ENCODE measurements around the gene SH3BP5.

Gene SH3BP5

DNA sequence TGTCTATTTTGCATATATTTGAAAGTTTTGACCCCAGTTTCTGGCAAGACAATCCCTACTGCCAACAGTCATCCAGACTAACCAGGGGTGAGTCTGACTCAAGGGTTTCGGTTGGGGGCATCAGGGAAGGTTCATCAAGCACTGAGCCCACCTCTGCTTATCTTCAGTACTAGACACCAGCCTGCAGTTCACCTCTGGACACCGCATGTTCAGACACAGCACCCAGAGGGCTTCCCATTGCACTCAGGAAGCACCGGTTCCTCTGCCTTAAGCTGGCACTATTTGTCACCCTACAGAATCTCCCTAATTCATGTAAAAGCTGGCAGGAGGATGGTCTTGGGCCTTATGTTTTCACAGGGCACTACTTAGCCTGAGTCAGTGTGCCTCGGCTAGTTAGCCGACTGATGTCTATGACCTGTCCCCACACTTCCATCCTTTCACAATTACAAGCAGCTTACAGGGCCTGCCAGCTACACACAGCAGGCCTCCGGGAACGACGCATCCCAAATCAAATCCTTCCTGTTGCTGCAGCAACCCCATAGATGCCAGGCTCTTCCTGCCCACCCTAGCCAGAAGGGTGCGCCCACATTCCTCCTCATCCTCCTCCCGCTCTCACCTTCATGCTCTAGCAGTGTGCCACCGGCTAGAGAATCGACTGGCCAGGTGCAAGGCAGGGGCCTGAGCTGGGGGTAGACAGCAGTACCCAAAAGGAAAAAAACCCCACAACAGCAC, 52.5 kb downstream of the SH3BP5 start:
- DNase-seq (ENCODE audit: insufficient read length, low spot score), result no peak
- no peak for FAIRE-seq

DNA sequence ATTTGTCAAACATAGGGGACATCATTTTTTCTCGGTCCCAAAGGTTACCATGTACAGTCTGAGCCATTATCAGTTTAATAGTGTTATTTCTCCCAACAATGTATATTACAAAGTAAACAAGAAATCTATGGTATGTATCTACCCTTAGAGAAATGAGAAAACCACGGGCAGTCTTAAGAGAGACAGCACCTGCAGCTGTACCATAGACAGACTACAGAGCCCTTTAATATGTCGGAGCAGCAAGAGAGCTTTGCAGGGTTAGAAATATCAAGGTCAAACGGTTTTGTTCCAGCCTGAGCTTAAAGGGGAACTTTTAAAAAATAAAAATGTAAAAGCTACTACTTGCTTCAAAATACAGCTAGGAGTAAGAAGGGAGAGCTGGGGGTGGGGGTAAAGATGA, 53.2 kb downstream of the SH3BP5 start:
- FAIRE-seq, result no peak
- DNase-seq (ENCODE audit: insufficient read length, low spot score), result no peak

- no peak for FAIRE-seq
Measured at GRCh38 chr3:15277861-15278500, 54.4 kb downstream of the SH3BP5 start.

DNA sequence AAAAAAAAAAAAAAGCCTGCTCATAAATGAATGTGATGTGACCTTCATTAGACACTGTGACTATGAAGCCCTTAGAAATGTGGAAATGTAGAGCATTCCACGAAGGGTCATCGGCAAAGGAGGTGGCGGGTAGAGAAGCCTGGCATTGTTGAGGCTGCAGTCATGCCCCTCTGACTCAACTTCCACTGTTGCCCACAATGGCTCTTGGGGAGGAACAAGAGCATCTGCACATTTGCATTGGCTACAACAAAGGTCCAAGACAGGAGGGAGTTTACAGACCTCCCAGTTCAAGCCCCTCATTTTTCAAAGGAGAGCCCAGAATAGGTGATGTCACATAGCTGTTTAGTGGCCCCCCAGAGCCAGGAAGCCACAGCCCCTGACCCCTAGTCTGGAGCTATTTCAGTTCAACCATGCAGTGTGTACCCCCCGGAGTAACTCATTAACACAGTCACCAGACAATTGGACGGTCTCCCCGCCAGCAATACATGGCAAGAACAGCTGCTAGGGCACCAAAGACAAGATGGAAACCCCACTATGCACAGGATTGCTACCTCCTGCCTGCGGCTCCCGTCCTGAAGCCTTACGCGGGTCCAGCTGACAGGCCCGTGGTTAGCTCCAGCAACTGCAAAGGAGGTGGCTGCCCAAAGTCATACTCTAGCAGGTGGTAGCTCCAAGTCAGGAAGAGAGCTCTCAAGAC, 56.2 kb downstream of the SH3BP5 start:
- no peak for FAIRE-seq
- DNase-seq (ENCODE audit: insufficient read length, low spot score), result no peak

More at GRCh38 chr3:15277861-15278500, 54.4 kb downstream of the SH3BP5 start:
- no peak for DNase-seq (ENCODE audit: insufficient read length, low spot score)

DNA sequence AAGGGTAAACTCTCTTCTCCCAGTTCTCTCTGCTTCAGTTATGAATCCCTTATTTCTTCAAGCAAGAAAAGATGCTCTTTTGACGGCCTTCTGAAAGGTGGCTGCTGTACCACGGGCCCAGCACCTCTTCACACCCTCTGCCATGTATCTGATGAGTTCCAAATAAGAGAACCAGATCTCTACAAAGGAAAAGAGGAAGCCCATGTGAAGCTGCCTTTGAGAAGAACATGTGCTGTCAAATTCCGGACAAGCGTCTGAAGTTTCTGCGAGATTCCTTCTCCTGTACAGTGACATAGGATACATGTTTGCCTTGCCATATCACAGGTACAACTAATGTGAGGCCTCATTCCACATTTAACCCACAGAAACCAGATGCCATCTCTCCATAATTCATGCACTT, 59.2 kb downstream of the SH3BP5 start:
- FAIRE-seq, result no peak
- DNase-seq (ENCODE audit: insufficient read length, low spot score), result no peak

DNA sequence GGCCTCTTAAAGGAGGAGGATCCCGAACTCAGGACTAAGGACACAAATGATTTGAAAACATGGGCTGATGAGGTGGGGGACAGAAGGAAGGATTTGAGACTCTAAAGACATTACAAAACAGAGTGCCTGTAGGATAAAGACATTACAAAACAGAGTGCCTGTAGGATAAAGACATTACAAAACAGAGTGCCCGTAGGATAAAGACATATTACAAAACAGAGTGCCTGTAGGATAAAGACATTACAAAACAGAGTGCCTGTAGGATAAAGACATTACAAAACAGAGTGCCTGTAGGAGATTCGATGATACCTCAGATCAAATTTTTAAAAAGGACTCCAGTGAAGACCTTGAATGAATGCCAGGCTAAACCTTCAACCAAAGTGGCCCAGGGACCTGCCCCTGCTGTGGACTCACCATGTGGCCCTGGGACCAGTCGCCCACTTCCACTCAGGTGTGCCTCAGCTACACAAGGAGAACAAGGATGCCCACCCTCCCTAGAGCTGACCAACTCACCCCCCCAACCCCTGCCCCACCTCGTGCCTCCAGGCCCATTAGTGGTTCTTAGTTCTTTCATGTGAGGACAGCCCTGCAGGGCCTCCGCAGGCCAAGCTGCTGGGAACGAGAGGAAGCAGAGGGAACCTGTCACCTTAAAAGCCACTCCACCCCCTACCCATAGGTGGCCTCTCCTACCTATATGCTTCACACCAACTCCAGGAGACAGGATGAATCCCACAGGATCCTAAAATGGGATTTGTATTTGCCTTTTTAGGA, 59.8 kb downstream of the SH3BP5 start:
- DNase-seq (ENCODE audit: insufficient read length, low spot score) (no peak), FAIRE-seq (no peak)

DNA sequence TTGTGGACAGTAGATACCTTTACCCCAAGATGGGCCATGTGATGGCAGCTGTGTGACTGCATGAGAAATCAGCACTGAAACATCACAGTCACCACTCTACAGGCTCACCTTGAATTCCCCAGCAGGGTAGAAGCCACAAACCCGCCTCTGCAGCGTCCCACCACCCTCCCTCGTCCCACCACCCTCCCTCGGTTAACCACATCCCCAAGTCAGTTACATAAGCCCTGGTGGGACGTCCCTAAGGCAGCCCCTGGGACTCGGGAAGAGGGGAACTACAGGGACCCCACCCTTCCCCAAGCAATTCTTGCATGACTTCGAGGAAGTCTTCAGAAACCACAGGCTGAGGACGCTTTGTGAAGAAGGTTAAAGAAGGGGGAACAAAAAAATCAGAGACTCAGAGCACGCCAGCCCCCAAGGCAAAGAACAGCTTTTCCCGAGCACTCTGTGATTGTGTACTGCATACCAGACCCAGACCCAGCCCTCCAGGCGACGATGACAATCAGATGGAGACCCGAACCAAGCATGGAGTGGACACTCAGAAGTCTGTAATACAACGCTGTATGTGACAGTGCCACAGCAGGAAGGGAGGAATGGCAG, 60.5 kb downstream of the SH3BP5 start:
- FAIRE-seq, result no peak
- no peak for DNase-seq (ENCODE audit: insufficient read length, low spot score)

- FAIRE-seq (no peak), DNase-seq (ENCODE audit: insufficient read length, low spot score) (no peak)
Measured at GRCh38 chr3:15271030-15271429, 61.4 kb downstream of the SH3BP5 start.

- FAIRE-seq, result peak; percentile 91
Measured at GRCh38 chr3:15269091-15269989, 63.0 kb downstream of the SH3BP5 start.

GRCh38 chr3:15268033-15268631, 64.3 kb downstream of the SH3BP5 start:
- FAIRE-seq, result no peak
- DNase-seq (ENCODE audit: insufficient read length, low spot score), result peak; percentile 87

More at GRCh38 chr3:15269091-15269989, 63.0 kb downstream of the SH3BP5 start:
- peak; percentile 98 for DNase-seq (ENCODE audit: insufficient read length, low spot score)

- FAIRE-seq (no peak), DNase-seq (ENCODE audit: insufficient read length, low spot score) (no peak)
Measured at GRCh38 chr3:15267502-15267901, 64.9 kb downstream of the SH3BP5 start.

DNA sequence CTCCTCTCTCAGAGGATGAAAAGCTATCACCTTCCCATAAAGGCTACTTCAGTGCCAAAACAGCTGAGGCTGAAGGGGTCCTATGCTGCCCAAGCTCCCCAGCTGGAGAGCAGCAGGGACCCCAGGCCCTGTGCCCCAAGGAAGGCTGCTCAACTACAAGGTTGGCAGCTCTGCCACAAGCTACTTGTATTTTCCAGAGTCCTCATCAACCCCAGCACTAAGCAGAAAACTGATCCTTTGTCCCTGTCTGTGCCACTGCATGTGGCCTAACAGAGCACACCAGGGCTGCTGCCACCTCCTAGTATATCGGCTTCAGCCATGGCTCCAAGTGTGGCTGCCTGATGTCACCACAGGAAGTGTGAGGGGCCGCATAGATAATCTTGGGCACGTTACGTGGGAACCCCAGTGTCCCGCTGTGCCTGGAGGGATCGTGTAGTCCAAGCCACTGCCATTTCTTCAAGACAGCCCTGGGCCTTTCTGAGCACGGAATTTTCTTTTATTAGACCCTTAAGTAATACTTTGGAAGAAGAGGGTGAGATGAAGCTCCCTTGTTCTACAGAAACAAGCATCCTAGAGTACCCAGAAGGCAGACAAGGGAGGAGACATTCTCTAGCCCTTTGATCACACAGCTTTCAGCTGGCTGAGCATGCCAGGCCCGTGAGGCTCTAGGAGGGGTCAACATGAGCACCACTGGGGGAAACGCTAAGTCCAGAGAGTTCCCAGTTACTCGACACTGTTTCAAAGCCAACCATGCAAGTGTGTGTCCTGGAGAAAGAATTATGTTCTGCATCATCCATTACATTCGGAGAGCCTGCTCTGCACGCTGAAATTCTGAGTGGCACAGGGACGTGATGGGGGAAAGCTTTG, 65.6 kb downstream of the SH3BP5 start:
- DNase-seq (ENCODE audit: insufficient read length, low spot score) (no peak), FAIRE-seq (no peak)

DNA sequence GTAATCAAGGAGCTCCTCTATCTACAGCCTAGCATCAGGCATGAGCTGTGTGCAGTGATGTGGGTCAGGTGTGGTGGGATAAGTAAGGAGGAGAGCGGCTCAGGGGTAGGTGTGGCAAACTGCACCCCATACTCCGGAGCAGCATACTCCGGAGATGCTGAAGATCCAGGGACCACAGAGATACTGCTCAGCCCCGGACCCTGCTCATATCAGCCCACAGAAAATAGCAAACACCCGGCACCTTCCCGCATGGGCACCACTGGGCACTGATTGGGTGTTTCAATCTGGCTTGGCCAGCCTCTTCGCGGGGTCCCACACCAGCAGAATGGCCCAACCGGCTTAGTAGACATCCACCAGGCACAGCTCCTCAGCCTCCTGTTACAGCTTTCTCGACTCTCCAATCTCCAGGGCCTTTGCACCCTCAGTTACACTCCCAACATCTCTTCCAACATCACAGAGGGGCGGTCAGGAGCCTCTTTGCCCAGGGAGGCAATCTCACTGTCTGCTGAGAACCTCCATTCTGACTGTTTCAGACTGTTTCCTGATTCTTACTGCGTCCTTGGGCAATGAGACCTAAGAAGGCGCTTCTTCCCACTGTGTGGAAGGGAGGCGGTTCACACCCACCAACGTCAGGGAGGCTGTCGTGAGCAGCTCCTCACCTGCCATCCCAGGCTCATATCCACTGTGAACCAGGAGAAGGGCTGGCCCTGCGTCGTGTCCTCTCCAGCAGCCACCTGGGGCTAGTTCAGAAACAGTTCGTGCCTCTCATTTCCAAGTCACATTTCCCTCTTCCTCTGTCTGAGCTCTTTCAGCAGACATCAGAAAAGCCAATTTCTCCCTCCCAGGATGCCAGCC, 66.5 kb downstream of the SH3BP5 start:
- FAIRE-seq (no peak), DNase-seq (ENCODE audit: insufficient read length, low spot score) (no peak)

DNA sequence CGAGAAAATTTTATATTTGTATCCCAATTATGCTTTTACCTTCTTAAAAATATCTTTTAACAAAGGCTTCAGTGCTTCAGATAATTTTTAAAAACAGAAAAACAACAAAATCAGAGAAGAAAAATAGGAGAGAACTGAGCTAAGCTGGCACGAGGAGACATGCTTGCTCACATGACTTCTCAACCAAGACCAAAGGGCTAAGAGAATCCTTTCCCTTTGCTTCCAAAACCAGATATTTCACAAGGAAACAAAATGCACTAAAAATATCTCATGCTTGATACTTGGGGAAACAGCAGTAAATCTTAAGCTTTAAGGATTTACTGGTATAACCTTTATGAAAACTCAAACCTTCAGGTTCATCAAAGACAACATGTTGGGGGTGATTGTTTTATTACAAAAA, 67.9 kb downstream of the SH3BP5 start:
- DNase-seq (ENCODE audit: insufficient read length, low spot score), result no peak
- no peak for FAIRE-seq

DNA sequence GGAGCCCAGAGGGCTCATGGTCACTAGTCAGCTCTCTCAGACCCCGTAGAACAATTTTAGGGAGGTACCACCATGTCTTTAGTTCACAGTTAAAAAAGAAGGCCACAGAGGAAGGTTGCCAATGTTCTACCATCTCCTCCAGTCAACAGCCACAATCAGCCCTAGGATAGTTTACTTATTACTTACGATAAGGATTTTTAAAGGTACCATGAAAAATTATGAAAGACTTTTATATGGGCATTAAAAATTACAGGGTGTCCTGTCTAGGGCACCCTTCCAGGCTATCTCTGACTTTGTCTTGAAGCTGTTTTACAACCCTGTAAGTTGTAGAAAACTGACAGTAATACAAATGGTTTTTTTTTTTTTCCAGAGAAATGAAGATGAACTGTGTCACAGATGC, 68.5 kb downstream of the SH3BP5 start:
- FAIRE-seq (no peak), DNase-seq (ENCODE audit: insufficient read length, low spot score) (no peak)

DNA sequence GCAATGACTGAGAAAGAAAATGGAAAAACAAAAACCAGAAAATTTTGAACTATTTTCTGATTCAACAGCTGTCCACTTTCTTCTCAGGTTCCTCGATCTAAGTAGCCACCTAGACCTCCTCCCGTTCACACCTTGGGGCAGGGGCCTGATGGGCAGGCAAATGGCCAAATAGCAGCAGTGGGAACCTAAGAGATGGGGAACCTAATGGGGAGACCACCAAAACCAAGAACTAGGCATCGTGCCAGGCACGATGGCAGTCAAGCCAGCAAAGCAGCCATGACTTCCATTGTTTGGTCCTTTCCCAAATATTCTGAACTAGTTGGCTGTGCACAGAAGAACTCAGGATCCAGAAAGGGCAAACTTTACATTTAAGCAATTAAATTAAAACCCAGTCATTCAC, 69.3 kb downstream of the SH3BP5 start:
- DNase-seq (ENCODE audit: insufficient read length, low spot score), result no peak

GRCh38 chr3:15262021-15262420, 70.4 kb downstream of the SH3BP5 start:
- no peak for FAIRE-seq

More for the DNA sequence above, 69.3 kb downstream of the SH3BP5 start:
- FAIRE-seq, result no peak

More at GRCh38 chr3:15262021-15262420, 70.4 kb downstream of the SH3BP5 start:
- DNase-seq (ENCODE audit: insufficient read length, low spot score), result no peak

All from HTR-8/SVneo (cell line).